Neural crest cell (in vitro differentiated cells): ENCODE data around the gene EPG5. TPM values are rescaled to one million over a fixed set of nuclear protein-coding genes. Genes with fewer than 3 reads are reported as not detected.
A peak's percentile ranks its signal among the peaks of the same experiment; 100 is the strongest.
"Not testable (repeated sequence)": the region's sequence is repeated elsewhere in the genome, so short reads cannot be mapped to it uniquely, and the experiment has no call there.

Source experiments
- DNase-seq: peaks from one replicate; pipeline ENCODE4 v3.0.0; 2021; ENCODE audit warnings: low read depth, mixed read lengths, low spot score
- H3K27ac Mint-ChIP-seq: one replicate; pipeline ENCODE4 v1.8.0; 2021; ENCODE audit warnings: mild to moderate bottlenecking, mixed read lengths; ENCODE audit not compliant: unreplicated experiment
- H3K27me3 Mint-ChIP-seq: 2 replicates; pipeline ENCODE4 v1.8.0; 2021; ENCODE audit warnings: low read depth, mild to moderate bottlenecking, mixed read lengths
- H3K36me3 Mint-ChIP-seq: 2 replicates; pipeline ENCODE4 v1.8.0; 2021; ENCODE audit warnings: low read depth, mild to moderate bottlenecking, mixed read lengths
- H3K4me1 Mint-ChIP-seq: 2 replicates; pipeline ENCODE4 v1.8.0; 2021; ENCODE audit warnings: mixed read lengths
- H3K4me3 Mint-ChIP-seq: one replicate; pipeline ENCODE4 v1.8.0; 2021; ENCODE audit warnings: mild to moderate bottlenecking, mixed read lengths
- H3K9me3 Mint-ChIP-seq: 2 replicates; pipeline ENCODE4 v1.8.0; 2021; ENCODE audit warnings: mixed read lengths
- CTCF ChIP-seq: fragments of 200-600 bp; sonication (generic); conservative IDR thresholded peaks from 2 replicates; pipeline ENCODE4 v1.5.0; 2021; ENCODE audit warnings: antibody characterized with exemption, mild to moderate bottlenecking
- total RNA-seq: library from RNA; stranded (reverse); gene quantifications from 2 replicates; pipeline ENCODE4 v1.2.1, GENCODE V29; 2021

The EPG5 gene
- total RNA-seq, 1 donor from 2014 or later: 20.5 TPM

- peaks cover 3% of the 10 kb centered on the region for H3K27me3 Mint-ChIP-seq
- peaks cover 4% of the 10 kb centered on the region for H3K4me1 Mint-ChIP-seq
- DNase-seq: no peak
- no peaks in the 10 kb centered on the region for H3K9me3 Mint-ChIP-seq
- TF ChIP-seq CTCF: no peak
- no peak overlapping the region for H3K4me3 Mint-ChIP-seq
- no peaks in the 10 kb centered on the region for H3K36me3 Mint-ChIP-seq
- H3K27ac Mint-ChIP-seq: no peak overlapping the region
Observed at GRCh38 chr18:45976974-45977373, 9.8 kb upstream of the EPG5 start.

GRCh38 chr18:45976566-45976965, 9.4 kb upstream of the EPG5 start:
- DNase-seq: no peak
- no peak for TF ChIP-seq CTCF
- H3K27me3 Mint-ChIP-seq: peaks cover 3% of the 10 kb centered on the region
- H3K4me3 Mint-ChIP-seq: no peak overlapping the region
- no peaks in the 10 kb centered on the region for H3K36me3 Mint-ChIP-seq
- peaks cover 4% of the 10 kb centered on the region for H3K4me1 Mint-ChIP-seq
- H3K9me3 Mint-ChIP-seq: no peaks in the 10 kb centered on the region
- no peak overlapping the region for H3K27ac Mint-ChIP-seq

- Mint-ChIP-seq H3K27me3 (peaks cover 3% of the 10 kb centered on the region), H3K36me3 (no peaks in the 10 kb centered on the region), H3K9me3 (no peaks in the 10 kb centered on the region), H3K4me1 (peaks cover 4% of the 10 kb centered on the region), H3K4me3 (no peak overlapping the region), H3K27ac (no peak overlapping the region)
- DNase-seq: peak; percentile 45
- peak; percentile 76 for TF ChIP-seq CTCF
Observed at GRCh38 chr18:45974088-45974536, 7.0 kb upstream of the EPG5 start.

GRCh38 chr18:45964913-45965312, 2.2 kb downstream of the EPG5 start:
- not testable (repeated sequence) for H3K9me3 Mint-ChIP-seq, DNase-seq, H3K36me3 Mint-ChIP-seq, H3K27ac Mint-ChIP-seq, H3K27me3 Mint-ChIP-seq
- Mint-ChIP-seq H3K4me3 (peak overlapping the region; percentile 82), H3K4me1 (peaks cover 22% of the 10 kb centered on the region)

- peaks cover 20% of the 10 kb centered on the region for H3K4me1 Mint-ChIP-seq
- H3K4me3 Mint-ChIP-seq: peak overlapping the region; percentile 10
- H3K36me3 Mint-ChIP-seq: no peaks in the 10 kb centered on the region
- no peak overlapping the region for H3K27ac Mint-ChIP-seq
- TF ChIP-seq CTCF: no peak
- peaks cover 1% of the 10 kb centered on the region for H3K27me3 Mint-ChIP-seq
- no peaks in the 10 kb centered on the region for H3K9me3 Mint-ChIP-seq
- DNase-seq: no peak
Observed at GRCh38 chr18:45962866-45963265, 4.3 kb downstream of the EPG5 start.

- H3K36me3 Mint-ChIP-seq: no peaks in the 10 kb centered on the region
- H3K27me3 Mint-ChIP-seq: no peaks in the 10 kb centered on the region
- no peak overlapping the region for H3K4me3 Mint-ChIP-seq
- no peaks in the 10 kb centered on the region for H3K9me3 Mint-ChIP-seq
- H3K4me1 Mint-ChIP-seq: peaks cover 17% of the 10 kb centered on the region
- no peak overlapping the region for H3K27ac Mint-ChIP-seq
- DNase-seq: no peak
- TF ChIP-seq CTCF: no peak
Observed at GRCh38 chr18:45962461-45962860, 4.7 kb downstream of the EPG5 start.

GRCh38 chr18:45959484-45959883, 7.6 kb downstream of the EPG5 start:
- not testable (repeated sequence) for H3K4me1 Mint-ChIP-seq, H3K9me3 Mint-ChIP-seq, H3K27ac Mint-ChIP-seq, H3K36me3 Mint-ChIP-seq, H3K4me3 Mint-ChIP-seq, H3K27me3 Mint-ChIP-seq, DNase-seq
